GM12875 (cell line): ENCODE data around the gene GAS2L2.
"Not testable (repeated sequence)": the region's sequence is repeated elsewhere in the genome, so short reads cannot be mapped to it uniquely, and the experiment has no call there.

ENCODE experiments used
- H3K4me3 ChIP-seq: one replicate; pipeline ENCODE4 v1.5.1; 2011; ENCODE audit warnings: low read depth, low read length, control low read depth
- TF ChIP-seq, protein P1 (sequence below): IDR thresholded peaks from 2 replicates; pipeline ENCODE4 v1.5.1; 2011; ENCODE audit warnings: low read depth, mild to moderate bottlenecking, control low read depth, inconsistent platforms, low read length, moderate library complexity, borderline replicate concordance; ENCODE audit not compliant: insufficient read depth

The GAS2L2 gene

DNA sequence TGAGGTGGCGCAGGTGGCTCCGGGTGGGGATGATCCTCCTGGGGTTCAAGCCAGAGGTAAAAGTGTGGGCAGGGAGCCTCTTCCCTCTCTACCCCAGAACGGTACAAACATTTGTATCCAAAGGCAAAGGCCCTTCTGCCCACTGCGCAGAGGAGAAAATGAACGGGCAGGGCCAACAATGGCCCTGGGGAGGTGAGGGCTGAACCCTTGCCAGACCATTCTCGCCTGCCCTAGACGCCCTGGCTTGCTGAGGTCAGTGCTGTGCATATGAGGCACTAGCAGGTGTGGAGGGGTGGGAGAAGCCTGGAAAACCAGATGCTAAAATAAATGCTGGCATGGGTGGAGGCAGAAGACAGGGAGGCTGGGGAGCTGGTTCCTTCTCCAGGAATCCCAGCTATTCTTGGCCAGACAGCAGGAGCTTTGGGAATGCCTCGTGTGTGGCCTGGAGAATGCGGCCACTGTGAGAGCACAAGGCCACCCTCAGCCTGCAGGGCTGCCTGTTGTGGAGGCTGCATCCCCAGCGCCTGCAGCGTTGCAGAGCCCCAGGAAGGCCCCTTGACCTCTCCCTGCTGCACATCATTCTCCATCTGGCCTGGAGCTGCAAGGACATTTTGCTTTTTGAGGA lies 12.2 kb upstream of the GAS2L2 start:
- TF ChIP-seq, protein P1, sequence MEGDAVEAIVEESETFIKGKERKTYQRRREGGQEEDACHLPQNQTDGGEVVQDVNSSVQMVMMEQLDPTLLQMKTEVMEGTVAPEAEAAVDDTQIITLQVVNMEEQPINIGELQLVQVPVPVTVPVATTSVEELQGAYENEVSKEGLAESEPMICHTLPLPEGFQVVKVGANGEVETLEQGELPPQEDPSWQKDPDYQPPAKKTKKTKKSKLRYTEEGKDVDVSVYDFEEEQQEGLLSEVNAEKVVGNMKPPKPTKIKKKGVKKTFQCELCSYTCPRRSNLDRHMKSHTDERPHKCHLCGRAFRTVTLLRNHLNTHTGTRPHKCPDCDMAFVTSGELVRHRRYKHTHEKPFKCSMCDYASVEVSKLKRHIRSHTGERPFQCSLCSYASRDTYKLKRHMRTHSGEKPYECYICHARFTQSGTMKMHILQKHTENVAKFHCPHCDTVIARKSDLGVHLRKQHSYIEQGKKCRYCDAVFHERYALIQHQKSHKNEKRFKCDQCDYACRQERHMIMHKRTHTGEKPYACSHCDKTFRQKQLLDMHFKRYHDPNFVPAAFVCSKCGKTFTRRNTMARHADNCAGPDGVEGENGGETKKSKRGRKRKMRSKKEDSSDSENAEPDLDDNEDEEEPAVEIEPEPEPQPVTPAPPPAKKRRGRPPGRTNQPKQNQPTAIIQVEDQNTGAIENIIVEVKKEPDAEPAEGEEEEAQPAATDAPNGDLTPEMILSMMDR, result no peak
- no peak overlapping the region for H3K4me3 ChIP-seq

DNA sequence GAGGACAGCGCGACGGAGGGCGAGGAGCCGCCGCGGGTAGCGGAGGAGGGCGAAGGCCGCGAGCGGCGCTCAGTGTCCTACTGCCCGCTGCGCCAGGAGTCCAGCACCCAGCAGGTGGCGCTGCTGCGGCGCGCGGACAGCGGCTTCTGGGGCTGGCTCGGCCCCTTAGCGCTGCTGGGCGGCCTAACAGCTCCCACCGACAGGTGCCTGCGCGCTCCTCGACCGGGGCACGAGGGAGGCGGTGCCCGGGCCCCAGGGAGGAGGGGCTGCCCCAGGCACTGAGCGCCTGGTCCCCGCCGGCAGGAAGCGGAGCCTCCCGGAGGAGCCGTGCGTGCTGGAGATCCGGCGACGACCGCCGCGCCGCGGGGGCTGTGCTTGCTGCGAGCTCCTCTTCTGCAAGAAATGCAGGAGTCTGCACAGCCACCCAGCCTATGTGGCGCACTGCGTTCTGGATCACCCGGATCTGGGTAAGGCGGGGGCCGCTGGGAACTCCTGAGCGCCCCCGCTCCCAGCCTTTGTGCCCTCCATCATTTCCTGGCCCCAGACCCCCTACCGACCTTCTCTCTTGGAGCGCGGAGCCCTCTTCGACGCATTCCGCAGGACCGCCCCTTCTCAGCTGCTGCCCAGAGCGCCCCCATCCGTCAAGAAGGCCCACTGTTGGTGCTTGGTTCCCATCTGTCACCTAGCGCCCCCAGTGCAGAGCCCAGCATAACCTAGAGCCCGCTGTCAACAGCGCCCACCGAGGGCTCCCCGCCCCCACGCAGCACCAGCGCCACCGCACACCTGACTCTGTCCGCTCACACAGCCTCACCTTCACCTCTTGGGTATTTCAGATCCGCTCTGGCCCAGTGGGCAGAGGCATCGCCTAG lies 11.3 kb upstream of the GAS2L2 start:
- TF ChIP-seq, protein P1, result peak; percentile 99
- H3K4me3 ChIP-seq, result peak overlapping the region; percentile 35

DNA sequence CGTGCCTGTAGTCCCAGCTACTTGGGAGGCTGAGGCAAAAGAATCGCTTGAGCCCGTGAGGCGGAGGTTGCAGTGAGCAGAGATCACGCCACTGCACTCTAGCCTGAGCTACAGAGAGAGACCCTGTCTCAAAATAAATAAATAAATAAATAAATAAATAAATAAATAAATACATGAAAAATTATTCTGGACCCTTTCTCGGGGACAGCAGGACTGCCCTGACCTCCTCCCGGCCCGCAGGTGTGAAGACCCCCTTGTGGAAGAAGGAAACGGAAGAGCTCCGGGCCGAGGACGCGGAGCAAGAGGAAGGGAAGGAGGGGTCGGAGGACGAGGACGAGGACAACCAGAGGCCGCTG lies 10.7 kb upstream of the GAS2L2 start:
- no peak overlapping the region for H3K4me3 ChIP-seq
- TF ChIP-seq, protein P1, result no peak

DNA sequence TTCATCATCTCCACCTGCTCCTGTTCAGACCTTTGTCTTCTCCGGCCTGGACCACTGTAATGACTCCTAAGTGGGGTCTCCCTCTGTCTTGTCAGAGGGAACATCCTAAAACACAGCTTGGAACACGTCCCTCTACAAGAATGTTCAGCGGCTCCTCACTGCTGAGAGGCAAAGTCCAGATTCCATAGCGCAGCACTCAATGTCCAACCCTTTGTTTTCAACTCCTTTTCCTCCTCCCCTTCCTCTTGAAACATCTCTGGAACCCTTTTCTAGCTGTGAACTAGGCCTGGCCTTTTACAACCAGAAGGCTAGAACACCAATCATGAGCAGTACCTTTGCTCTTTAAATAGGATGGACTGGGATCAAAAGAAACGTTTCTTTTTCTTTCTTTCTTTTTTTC lies 8.6 kb upstream of the GAS2L2 start:
- no peak overlapping the region for H3K4me3 ChIP-seq
- TF ChIP-seq, protein P1, result no peak

DNA sequence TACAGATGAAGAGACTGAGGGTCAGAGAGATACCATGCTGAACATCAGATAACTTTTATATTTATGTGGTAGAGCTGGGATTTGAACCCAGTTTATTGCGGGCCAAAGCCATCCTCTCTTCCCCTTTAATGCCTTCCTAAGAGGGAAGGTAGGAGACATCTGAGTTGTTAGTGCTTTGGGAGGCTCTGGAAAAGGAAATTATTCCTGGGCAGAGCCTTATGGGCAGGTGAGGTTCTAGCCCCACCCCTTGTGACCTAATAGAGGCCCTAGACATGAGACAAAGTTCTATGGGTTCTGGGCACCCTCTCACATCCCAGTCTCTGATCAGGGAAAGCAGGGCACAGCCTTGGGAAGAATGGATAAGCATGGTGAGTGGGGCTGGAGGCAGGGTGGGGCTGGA lies 7.5 kb upstream of the GAS2L2 start, which contains the start of gene C17orf50:
TSS of gene C17orf50 (plus strand) at position 301 of the 400 bp plus-strand sequence. CDS start at position 356, 55 bp downstream.
- H3K4me3 ChIP-seq, result no peak within 1 kb of the TSS
- TF ChIP-seq, protein P1, result no peak

DNA sequence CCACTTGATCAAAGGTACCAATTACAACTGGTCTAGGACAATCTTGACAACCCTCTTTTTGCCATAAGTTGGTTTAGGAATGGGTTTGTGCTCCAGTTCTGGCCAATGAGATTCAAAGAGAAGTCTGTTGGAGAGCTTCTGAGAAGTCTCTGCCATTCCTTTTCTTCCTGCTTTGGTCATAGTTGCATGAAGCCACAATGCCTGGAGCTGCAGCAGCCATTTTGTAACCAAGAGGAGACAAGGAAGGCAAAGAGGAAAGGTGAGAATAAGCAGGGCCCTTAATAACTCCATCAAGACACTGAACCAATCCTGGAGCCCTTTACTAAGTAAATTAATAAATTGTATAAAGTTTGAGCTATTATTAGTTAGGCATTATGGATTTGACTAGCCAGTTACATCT lies 4.2 kb upstream of the GAS2L2 start:
- TF ChIP-seq, protein P1, result no peak
- H3K4me3 ChIP-seq, result no peak overlapping the region

DNA sequence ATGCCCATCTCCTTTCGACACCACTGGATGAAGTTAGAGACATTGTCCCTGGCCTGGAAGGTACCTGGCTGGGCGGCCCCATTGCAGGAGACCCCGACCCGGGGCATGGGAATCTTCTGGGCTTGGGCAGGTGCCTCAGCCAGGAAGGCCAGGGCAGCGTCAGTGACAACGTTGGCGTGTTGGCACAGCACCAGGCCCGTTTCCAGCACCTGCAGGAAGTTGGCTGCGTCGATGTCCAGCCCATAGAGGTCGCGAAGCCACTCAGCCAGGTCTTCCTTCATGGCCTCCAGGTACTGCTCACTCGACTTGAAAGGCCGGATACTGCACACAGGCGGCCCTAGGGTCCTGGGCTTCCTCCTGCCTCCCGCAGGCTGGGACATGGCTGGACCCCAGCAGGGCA lies 568 bp downstream of the GAS2L2 start:
- TF ChIP-seq, protein P1, result no peak
- no peak overlapping the region for H3K4me3 ChIP-seq

DNA sequence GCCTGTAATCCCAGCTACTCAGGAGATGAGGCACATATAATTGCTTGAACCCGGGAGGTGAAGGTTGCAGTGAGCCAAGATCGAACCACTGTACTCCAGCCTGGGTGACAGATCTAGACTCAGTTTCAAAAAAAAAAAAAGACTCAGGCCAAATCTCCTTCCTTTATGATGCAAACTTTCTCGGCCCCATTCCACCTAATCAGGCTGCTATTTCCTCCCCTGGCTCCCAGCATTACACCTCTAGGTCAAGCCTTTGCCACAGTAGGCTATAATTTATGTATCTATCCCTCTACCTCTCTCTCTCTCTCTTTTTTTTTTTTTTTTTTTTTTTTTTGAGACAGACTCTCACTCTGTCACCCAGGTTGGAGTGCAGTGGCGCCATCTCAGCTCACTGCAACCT lies 1.5 kb downstream of the GAS2L2 start:
- not testable (repeated sequence) for H3K4me3 ChIP-seq
